NCI-H2029 (cell line): ENCODE measurements around the gene TOX2.
"Not testable (repeated sequence)": the region's sequence is repeated elsewhere in the genome, so short reads cannot be mapped to it uniquely, and the experiment has no call there.

Experiments used
- DNase-seq: peaks from one replicate; lab custom pipeline; 2025; lab: John Stamatoyannopoulos, UW

The TOX2 gene

DNA sequence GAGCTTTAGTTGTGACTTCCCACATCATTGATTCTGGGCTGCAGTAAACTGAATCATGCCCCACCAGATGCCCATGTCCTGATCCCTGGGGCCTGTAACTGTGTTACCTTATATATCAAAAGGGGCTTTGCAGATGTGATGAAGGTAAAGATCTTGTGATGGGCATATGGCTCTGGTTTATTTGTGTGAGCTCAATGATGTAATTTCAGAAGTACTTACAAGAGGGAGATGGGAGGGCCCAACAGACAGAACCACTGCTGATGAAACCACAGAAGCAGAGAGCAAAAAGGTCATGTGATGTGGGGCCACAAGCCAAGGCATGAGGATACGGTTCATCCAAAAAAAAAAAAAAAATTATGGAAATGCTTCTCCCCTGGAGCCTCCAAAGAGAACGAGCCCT is 118.7 kb downstream of the TOX2 start:
- peak; percentile 40 for DNase-seq

DNA sequence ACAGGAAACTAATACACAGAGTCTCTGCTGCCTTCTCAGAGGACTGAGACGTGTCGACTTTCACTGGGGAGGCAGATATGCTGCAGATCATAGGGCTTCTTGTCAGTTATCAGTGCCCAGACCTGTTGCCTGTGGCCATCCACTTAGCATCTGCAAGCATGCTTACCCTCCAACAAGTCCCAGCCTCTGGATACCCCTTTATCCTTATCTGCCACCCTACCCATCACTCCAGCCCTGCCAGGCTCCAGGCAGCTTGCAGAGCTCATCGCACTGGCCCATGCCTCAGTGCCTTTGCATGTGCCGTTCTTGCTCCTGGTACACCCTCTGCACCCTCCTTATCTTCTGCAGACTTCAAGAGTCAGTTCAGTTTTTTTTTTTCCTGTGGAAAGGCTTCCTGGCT is 119.2 kb downstream of the TOX2 start:
- no peak for DNase-seq

DNA sequence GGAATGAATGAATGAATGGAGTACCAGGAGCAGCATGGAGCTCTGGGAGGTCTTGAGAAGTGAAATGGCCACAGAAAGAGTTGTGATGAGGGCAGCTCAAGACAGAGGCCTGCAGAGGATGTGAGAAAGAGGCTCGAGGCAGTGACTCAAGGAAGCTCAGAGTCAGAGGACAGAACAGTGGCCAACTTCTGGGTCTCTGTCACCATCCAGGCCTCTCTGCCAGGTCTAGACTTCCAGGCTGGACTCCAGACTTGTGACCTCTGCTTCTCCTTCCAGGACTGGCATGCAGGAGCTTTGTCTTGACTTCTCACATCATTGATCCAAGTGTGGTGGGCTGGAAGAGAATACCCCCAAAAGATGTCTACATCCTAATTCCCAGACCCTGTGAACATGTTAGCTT is 119.8 kb downstream of the TOX2 start:
- DNase-seq, result no peak

DNA sequence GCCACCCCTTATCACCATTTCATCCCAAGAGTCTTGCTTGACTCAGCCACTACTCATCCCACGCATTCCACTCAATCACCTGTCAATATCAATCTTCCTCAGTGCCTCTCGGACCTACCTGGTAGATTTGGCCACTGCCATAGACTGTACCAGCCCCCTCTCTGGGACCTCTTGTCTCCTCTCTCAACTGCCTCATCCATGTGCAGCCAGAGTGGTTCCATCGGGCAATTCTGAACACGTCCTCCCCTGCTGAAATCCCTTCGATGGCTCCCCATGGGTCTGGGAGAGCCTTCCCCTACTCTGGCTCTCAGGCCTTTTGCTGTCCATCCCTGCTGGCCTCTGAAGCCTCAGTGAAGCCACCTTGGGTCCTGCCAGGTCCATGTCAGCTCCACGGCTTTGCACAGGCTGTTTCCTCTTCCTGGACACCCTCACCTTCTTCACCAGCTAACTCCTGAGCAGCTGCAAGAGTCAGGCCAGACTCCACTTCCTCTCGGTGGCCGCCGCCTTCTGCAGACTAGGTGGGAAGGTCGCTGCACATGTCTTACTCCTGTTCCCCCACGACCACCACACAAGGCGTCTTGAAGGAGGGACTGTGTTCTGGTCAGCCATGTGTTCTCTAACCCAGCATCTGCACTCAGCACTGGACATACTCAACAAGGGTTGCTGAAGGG is 120.4 kb downstream of the TOX2 start:
- DNase-seq, result no peak

DNA sequence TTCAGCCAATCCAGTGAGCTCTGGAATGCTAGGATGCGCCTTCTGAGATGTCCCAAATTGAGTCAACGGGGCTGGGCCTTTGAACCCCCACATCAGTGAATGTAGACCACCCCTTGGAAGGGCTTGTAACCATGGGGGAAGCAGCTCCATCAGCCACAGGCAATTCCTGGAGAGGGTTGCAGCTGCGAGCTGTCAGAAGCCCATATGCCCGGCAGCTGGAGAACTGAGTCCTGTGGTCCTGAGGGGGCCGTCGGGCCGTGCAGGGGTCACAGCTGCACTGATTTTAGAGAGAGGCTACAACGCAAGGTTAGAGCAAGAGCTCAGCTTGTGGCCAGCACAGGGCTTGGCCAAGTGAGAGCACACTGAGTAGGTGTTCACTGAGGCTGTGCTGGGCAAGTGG is 121.3 kb downstream of the TOX2 start:
- DNase-seq, result no peak

DNA sequence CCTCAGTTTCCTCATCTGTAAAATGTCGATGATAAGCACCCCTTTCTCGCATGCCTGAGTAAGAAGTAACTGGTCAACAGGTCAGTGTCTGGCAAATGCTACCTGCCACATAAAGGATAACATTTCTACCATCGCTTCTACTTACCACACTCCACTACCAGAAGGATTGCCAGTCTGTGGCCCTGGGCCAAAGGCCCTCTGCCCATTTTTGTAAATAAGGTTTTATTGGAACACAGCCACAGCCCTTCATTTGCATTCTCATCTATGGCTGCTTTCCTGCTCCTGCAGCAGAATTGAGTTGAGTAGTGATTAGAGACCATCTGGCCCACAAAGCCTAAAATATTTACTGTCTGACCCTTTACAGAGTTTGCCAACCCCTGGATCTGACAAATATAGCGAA is 121.8 kb downstream of the TOX2 start:
- DNase-seq, result peak; percentile 88

DNA sequence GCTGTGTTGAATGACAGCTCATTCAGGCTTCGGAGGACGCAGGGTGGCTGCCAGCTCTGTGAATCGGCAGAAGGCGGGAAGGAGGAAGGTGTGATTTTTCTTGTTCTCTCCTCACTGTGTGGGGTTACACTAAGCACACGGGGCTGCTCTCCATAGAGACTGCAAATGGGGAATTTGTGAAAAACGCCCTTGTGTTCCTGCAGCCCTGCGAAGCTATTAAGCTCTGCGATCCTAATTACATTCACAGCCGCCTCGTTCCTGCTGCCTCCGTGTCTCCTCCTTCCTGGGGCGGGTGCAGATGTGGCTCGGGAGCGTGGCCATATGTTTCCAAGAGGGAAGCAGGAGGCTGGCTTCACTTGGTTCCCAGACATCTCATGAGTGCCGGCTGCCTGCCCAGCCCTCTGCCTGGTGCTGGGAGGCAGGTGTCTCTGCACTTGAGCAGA is 124.0 kb downstream of the TOX2 start:
- DNase-seq, result peak; percentile 88

DNA sequence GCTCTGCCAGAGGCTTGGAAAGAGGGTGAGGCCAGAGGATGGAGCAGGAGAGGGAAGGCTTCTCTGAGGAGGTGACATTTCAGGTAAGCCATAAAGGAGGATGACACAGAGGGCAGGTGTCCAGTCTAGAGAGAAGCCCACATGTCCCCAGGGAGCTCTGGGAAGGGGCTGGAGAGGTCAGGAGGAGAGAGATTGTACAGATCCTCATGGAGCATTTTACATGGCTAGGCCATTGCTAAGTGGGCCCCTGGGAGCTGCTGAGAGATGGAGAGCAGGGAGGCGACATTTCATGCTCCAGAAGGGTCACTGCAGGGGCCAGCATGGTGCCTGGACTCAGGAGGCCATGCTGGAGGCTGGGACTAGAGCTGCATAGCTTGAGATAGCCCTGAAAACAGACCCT is 124.5 kb downstream of the TOX2 start:
- no peak for DNase-seq

DNA sequence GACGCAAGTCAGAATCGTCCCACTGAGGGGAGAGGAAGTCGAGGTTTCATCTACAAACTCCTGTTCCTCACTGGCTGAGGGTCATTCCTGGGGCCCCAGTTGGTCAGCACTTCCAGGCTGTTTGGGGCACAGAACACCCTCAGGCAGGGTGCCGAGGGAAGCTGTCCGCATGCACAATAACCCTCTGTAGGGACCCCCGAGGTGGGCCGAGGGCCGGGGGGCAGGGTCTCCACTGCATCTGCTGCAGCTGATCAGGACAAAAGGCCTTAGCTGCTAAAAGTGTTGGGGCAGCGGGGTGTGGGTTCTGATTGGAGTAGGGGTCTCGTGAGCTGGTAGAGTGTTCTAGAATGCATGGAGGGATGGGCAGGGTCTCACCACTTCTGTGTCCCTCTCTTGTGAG is 125.1 kb downstream of the TOX2 start:
- no peak for DNase-seq

DNA sequence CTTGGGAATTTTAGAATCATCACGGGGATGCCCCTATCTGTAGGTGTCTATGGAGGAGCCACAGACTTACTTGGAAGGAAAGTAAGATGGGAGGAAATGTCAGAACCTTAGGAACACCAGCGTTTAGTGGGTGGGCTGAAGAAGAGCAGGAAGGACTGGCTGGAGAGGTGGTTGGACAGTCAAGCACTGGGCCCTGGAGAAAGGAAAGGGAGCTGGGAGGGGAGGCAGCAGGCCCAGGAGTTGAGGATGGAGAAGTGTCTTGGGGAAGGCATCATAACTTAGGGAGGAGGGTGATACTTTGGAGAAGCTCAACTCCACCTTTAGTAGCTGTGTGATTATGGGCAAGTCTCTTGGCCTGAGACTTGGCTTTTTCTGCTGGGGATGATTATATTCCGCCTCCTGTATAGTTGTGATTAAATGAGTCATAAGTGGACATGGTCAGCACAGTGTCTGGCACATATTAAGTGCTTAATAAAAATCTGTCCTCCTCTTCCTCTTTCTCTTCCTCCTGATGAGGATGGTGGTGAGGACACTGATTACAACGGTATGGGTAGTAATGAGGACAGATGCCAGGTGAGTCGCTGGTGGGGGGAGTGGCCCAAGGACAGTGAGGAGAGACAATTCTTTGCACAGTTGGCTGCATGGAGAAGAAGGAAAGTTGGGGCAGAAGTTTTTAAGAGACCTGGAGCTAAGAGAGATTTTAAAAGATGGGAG is 125.7 kb downstream of the TOX2 start:
- no peak for DNase-seq

DNA sequence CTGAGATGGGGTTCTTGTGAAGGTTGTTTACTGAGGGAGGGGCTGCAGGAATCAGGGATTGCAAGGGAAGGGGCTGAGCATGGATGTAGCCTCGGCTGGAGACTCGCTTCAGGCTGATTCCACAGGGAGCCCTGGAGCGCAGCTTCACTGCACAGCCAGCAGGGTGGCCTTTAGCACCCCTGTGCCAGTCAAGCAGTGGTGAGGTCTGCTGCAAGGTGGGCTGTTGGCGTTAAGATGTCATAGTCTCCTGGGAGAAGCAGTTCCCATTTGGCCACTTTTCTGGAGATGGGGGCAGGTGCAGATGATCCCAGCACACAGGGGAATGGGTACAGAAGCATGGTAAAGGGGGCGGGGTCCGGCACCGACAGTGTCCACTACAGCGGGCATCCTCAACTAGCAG is 126.3 kb downstream of the TOX2 start:
- DNase-seq, result no peak

DNA sequence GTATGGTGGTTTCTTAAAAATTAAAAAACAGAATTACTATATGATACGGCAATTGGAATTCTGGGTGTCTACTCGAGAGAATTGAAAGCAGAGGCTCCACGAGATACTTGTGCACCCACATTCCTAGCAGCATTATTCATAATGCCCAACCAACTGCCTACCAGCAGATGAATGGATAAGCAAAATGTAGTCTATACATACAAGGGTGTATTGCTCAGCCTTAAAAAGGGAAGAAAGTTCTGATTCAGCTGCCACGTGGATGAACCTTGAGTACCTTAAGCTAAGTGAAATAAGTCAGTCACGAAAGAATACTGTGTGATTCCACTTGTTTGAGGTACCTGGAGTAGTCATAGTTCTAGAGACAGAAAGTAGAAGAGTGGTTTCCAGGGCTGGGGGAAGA is 130.1 kb downstream of the TOX2 start:
- DNase-seq, result not testable (repeated sequence)

DNA sequence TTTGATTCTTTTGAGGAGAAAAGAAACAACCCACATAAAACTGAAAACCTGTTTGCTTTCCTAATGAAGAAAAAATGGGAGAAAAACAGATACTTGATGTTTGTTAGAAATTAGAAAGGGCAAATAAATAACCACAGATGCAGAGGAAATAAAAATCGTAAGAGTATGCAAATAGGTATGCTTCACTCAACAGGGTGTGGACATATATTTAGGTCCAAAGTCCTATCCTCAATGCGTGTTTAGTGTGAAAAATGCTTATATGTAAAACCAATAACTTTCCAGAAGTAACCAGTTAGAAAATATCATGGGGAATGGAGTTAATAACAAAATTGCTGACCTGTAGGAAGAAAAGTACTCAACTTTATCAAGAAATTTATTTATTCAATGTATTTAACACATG is 135.7 kb downstream of the TOX2 start:
- DNase-seq, result no peak

DNA sequence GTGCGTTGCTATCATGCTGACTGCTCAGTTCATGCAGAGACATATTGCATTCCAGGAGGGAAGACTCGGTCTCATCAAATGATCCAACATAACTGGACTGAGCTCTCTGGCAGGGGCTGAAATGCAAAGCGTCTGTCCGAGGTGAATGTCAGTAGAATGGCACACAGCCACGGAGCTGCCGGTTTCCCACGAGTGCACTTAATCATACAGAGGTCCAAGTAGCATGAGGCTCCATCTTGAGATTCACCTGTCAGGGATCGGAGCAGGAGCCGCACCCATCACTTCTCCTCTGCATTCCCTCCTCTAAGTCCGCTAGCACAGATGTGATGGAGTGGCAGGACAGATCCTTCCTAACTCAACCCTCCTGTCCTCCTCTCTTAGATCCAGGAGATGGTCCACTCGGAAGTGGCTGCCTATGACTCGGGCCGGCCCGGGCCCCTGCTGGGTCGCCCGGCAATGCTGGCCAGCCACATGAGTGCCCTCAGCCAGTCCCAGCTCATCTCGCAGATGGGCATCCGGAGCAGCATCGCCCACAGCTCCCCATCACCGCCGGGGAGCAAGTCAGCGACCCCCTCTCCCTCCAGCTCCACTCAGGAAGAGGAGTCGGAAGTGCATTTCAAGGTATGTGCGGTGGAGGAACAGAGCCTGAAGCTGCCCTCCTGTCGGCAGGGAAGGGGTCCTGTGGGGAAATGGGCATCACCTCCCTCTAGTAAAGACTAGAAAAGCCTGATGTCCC is 136.4 kb downstream of the TOX2 start:
- no peak for DNase-seq

DNA sequence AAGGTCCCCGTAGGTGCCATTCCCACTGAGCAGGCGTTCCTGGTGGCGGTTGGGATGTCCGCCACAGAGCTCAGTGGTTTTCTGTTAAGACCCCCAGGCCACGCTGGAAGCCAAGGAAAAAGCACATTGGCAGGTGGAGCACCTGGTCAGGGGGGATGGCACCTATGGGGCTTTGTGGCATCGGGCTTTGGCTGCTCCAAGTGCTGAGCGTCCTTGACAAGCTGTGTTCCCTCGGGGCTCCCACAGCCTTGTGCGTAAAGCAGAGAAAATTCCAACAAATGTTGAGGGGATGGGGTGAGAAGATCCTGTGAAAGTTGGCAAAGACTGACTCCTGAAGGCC is 137.0 kb downstream of the TOX2 start:
- no peak for DNase-seq

DNA sequence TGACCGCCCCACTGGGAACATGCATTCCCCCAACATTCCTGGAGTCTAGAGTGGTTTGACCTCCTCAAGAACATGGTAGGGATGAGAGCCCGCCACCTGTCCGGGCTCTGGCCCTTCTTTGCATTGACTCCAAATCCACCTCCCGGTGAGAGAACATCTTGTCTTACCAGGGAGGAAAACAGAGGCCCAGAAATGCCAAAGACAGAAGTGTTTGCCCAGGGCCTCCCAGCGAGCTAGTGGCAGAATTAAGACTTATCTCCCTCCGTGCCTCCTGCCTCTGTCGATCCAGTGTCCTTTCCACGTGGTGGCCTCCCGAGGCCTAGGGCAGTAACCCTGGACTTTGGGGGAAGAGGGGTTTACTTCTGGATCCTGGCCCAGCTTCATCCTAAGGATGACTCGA is 137.5 kb downstream of the TOX2 start:
- DNase-seq, result no peak

DNA sequence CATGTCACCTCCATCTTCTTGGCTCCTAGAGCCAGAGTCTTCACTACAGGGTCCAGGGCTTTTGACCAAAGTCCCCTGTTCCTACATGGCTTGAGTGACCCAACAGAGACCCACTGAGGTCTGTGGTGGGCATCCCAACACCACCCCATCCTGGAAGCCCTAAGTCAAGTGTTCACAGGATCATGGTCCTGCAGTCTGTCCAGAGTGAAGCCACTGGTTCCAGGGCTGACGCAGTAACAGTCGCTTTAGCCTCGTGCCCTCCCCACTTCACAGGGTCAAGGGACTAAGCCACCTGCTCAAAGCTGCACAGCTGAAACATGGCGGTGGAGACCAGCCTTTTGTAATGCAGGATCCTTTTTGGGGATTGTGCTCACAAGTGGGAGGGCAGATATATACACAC is 138.4 kb downstream of the TOX2 start:
- DNase-seq, result no peak

DNA sequence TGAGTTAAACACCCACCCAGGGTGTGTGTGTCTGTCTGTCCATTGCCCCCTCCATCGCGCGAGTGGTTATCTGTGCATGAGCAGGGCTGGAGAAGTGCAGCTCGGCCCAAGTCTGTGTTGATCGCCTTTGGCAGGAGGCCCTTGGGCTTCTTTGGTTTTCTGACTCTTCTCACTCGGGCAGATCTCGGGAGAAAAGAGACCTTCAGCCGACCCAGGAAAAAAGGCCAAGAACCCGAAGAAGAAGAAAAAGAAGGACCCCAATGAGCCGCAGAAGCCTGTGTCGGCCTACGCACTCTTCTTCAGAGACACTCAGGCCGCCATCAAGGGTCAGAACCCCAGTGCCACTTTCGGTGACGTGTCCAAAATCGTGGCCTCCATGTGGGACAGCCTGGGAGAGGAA is 139.5 kb downstream of the TOX2 start:
- no peak for DNase-seq

DNA sequence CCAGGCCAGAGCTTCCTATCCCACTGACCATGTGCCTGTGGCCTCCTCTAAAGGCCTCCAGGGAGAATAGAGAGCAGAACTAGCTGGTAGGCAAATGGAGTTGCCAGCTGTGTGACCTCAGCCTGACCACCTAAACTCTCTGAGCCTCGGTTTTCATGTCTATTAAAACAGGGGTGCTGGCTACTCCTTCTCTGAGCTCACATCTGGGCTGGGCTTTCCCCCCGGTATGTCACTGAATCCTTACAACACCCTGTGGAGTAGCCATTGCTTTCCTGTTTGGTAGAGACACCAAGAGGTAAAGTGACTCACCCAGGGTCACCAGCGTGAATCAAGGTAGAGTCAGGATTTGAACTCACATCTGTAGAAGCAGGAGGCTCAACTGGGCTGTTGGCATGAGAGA is 140.2 kb downstream of the TOX2 start:
- DNase-seq, result no peak

DNA sequence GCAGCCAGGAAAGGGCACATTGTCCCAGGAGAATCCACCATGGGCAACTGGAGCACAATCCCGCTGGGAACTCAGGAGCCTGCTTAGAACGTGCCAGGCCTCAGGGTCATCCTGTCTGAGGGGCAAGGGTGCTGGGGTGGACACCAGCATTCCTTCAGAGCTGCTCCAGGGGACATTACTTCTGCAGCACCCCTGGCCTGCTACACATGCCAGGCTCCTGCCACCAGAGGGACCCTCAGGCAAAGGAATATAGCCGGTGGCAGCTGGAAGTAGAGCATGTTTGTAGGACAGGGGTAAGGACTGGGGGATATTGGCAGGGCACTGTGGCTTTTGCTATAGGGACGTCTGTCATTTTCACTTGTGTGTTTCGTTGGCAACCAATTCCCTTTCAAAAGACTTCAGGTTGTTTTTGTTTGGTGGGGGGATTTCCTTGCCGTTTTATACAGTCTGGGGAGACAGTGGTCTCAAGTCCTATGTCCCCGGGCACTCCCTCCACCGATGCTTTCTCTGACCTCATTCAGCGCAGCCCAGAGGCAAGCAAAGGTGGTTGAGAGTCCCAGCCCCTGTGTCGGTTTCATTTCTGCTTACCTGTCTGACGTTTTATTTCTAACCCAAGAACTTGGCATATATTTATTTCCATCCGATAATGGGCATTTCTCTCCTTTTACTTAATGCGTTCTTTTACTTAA is 141.5 kb downstream of the TOX2 start:
- DNase-seq, result no peak

DNA sequence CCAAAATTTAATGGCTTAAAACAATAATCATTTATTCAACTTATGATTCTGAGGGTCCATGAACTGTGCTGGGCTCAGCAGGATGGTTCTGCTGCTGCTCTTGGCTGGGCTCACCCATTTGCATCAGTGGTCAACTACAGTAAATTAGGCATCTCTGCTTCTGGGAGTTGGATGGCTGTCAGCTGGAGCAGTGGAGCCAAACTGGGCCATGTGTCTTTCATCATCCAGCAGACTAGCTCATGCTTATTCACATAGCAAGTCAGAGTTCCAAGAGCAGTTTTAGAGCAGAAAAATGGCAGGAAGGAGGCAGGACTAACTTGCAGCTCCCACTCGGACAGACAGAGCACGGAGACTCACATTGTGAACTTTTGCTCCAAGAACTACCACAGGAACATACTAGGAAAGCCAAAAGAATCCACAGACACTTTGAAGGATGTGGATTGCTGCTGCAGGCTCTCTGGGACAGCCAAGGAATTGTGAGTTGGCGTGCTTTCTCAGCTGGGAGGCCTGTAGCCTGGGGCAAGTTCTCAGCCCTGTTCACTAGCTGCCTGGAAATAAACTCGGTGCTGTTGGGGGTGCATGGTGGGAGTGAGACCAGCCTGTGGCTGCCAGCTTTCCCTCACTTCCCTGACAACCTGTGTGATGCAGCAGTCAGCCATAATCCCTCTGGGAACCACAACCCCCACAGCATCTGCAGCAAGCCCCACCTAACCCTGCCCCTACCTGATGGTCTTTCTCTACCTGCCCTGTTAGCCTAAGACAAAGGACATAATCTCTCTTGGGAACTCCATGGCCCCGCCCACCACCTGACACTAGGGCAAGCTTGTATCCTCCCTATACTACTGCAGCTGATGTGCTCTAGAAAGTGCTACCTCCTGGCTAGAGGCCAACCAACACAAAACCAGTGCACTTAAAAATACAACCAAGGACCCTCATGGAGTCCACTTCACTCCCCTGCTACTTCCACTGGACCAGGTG is 143.3 kb downstream of the TOX2 start:
- DNase-seq, result no peak
